ENCODE measurements around the gene METTL26. TPM values are rescaled to one million over a fixed set of nuclear protein-coding genes. Genes with fewer than 3 reads are reported as not detected.

METTL26 gene
- total and polyA plus RNA-seq, 8 donors: 18.8 to 130 (median 27.2) TPM

DNA sequence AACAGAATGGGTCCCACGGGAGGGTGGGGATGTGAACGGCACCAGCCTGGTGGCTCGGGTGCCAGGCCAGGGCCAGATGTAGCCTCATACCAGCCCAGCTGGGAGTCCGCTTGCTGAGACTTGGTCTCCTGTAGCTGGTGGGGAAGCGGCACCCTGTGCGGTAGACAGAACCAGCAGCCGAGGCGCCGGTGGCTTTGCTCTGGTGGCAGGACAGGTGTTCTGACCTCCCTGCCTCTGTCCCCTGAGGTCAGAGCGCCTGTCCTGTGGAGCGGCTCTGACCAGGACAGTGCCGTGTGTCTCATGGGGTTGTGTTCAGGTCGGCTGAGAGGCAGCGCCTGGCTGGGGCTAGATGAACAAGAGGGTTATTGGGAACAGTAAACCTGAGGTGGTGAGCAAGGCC lies 26.1 kb downstream of the METTL26 start:
- DNase-seq: peak in 1 of 6 donors; percentile 76
- no peak for FAIRE-seq
- no peaks in the 10 kb centered on the region for H3K36me3 ChIP-seq
- WGBS, 2 donors: 86 to 90% methylated on average over 14 of the region's 14 CpGs
- H3K27ac ChIP-seq: no peak overlapping the region
- H3K4me3 ChIP-seq: no peak overlapping the region
- H3K4me1 ChIP-seq: peaks cover 0 to 5% (median 3%) of the 10 kb centered on the region in 3 donors
- TF ChIP-seq, protein P1, sequence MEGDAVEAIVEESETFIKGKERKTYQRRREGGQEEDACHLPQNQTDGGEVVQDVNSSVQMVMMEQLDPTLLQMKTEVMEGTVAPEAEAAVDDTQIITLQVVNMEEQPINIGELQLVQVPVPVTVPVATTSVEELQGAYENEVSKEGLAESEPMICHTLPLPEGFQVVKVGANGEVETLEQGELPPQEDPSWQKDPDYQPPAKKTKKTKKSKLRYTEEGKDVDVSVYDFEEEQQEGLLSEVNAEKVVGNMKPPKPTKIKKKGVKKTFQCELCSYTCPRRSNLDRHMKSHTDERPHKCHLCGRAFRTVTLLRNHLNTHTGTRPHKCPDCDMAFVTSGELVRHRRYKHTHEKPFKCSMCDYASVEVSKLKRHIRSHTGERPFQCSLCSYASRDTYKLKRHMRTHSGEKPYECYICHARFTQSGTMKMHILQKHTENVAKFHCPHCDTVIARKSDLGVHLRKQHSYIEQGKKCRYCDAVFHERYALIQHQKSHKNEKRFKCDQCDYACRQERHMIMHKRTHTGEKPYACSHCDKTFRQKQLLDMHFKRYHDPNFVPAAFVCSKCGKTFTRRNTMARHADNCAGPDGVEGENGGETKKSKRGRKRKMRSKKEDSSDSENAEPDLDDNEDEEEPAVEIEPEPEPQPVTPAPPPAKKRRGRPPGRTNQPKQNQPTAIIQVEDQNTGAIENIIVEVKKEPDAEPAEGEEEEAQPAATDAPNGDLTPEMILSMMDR (IDR thresholded peaks at IDR 0.05): no peak
- peak in 2 of 4 donors; percentile 5 to 14 for ATAC-seq
- intact Hi-C loops (cut with DNase I): no loop called here
- H3K9me3 ChIP-seq: no peaks in the 10 kb centered on the region
- H3K27me3 ChIP-seq: no peaks in the 10 kb centered on the region

DNA sequence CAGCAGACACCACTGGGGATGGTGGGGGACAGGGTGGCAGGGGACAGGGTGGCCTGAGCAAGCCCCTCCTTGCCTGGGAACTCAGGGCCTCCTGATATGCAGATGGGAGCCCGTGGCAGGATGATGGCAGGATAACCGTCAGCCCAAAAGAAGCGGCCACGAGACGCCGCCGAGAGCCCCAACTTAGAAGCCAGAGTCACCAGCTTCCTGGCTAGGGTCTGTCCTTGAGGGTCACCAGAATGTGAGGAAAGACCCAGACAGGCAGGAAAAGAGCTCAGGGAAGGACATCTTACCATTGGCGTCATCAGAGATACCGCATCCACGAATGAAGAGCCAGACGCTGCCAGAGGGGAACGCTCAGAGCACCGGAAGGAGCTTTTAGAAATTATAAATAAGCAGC lies 26.8 kb downstream of the METTL26 start:
- no peak for FAIRE-seq
- Histone ChIP-seq H3K4me3 (no peak overlapping the region), H3K4me1 (peaks cover 0 to 5% (median 3%) of the 10 kb centered on the region in 3 donors), H3K27ac (no peak overlapping the region), H3K9me3 (no peaks in the 10 kb centered on the region), H3K36me3 (no peaks in the 10 kb centered on the region), H3K27me3 (no peaks in the 10 kb centered on the region)
- TF ChIP-seq, protein P1 (IDR thresholded peaks at IDR 0.05): no peak
- WGBS, 2 donors: 86 to 93% methylated on average over 13 of the region's 13 CpGs
- ATAC-seq: no peak
- DNase-seq: no peak
- intact Hi-C loops (cut with DNase I): no loop called here

GRCh38 chr16:608019-608418 lies 28.1 kb downstream of the METTL26 start:
- H3K27me3 ChIP-seq: no peaks in the 10 kb centered on the region
- H3K9me3 ChIP-seq: no peaks in the 10 kb centered on the region
- WGBS, 2 donors: 77 to 84% methylated on average over 10 of the region's 10 CpGs
- peaks cover 0 to 5% (median 3%) of the 10 kb centered on the region in 3 donors for H3K4me1 ChIP-seq
- intact Hi-C loops (cut with DNase I): no loop called here
- no peak overlapping the region for H3K4me3 ChIP-seq
- FAIRE-seq: no peak
- no peak for ATAC-seq
- H3K27ac ChIP-seq: no peak overlapping the region
- no peak for DNase-seq
- H3K36me3 ChIP-seq: no peaks in the 10 kb centered on the region
- TF ChIP-seq, protein P1 (IDR thresholded peaks at IDR 0.05): no peak

DNA sequence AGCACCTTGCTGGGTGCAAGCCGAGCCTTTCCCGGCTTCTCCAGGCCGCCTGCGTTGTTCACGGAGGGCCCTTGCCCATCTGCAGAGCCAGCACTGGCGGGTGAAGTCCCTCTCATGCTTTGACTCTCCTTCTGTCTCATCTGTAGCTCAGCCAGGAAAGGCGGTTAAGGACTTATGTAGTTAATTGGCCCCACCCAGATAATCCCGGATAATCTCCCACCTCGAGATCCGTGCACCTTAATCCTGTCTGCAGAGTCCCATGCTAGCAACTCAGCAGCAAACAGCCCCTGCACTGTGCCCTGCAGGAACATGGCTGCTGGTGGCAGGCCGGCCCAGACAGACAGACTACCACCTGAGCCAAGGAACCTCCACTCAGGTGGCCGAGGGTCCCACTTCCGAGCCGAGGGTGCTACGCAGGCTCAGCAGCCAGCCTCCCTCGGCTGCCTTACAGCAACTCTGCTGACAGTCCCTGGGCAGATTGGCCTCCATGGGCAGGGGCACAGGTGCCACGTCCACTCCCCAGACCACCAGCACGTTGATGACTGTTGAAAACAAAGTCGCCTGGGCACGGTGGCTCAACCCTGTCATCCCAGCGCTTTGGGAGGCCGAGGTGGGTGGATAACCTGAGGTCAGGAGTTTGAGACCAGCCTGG lies 29.3 kb downstream of the METTL26 start:
- Histone ChIP-seq H3K4me3 (no peak overlapping the region), H3K4me1 (peaks cover 0 to 5% (median 3%) of the 10 kb centered on the region in 3 donors), H3K27me3 (no peaks in the 10 kb centered on the region), H3K36me3 (no peaks in the 10 kb centered on the region), H3K27ac (no peak overlapping the region), H3K9me3 (no peaks in the 10 kb centered on the region)
- no peak for ATAC-seq
- TF ChIP-seq, protein P1 (IDR thresholded peaks at IDR 0.05): no peak
- intact Hi-C loops (cut with DNase I): no loop called here
- FAIRE-seq: no peak
- WGBS, 2 donors: 91 to 94% methylated on average over 22 of the region's 22 CpGs
- DNase-seq: peak in 1 of 6 donors; percentile 53

- Histone ChIP-seq H3K36me3 (peaks cover 0 to 6% (median 0%) of the 10 kb centered on the region in 3 donors), H3K9me3 (no peaks in the 10 kb centered on the region), H3K27me3 (no peaks in the 10 kb centered on the region), H3K4me1 (no peaks in the 10 kb centered on the region), H3K27ac (no peak overlapping the region), H3K4me3 (no peak overlapping the region)
- no peak for ATAC-seq
- 79 to 84% methylated on average over 5 of the region's 5 CpGs for WGBS, 2 donors
- no peak for DNase-seq
- no peak for FAIRE-seq
- intact Hi-C loops (cut with DNase I): no loop called here
- TF ChIP-seq, protein P1 (IDR thresholded peaks at IDR 0.05): no peak
Measured at GRCh38 chr16:603933-604332, 32.2 kb downstream of the METTL26 start.
